Stimulated activated effector memory CD8-positive, alpha-beta T cell treated with anti-CD3 and anti-CD28 coated beads, Interleukin-12 subunit alpha, Interleukin-12 subunit beta, amount 100 ng/mL, for 72 hours (primary cell): ENCODE data around the gene SYNE3.
A peak's percentile ranks its signal among the peaks of the same experiment; 100 is the strongest.

Experiments
- ATAC-seq: fragments of 150-1000 bp; cut with Tn5 transposase; 2 replicates; pipeline ENCODE4 v1.10.0; 2021
- DNase-seq, 2 donors: peaks; one replicate each; pipeline ENCODE4 v3.0.0; 2021 to 2022; ENCODE audit warnings: low spot score in 2 of 2
- H3K27ac Mint-ChIP-seq: one replicate; pipeline ENCODE4 v1.8.0; 2022; ENCODE audit warnings: mild to moderate bottlenecking, mixed read lengths
- H3K36me3 Mint-ChIP-seq: one replicate; pipeline ENCODE4 v1.8.0; 2022; ENCODE audit warnings: mild to moderate bottlenecking, mixed read lengths
- H3K4me1 Mint-ChIP-seq: one replicate; pipeline ENCODE4 v1.8.0; 2022; ENCODE audit warnings: mixed read lengths
- H3K4me3 Mint-ChIP-seq: one replicate; pipeline ENCODE4 v1.8.0; 2022; ENCODE audit warnings: mild to moderate bottlenecking, mixed read lengths
- H3K9me3 Mint-ChIP-seq: one replicate; pipeline ENCODE4 v1.8.0; 2022; ENCODE audit warnings: mixed read lengths

The SYNE3 gene

DNA sequence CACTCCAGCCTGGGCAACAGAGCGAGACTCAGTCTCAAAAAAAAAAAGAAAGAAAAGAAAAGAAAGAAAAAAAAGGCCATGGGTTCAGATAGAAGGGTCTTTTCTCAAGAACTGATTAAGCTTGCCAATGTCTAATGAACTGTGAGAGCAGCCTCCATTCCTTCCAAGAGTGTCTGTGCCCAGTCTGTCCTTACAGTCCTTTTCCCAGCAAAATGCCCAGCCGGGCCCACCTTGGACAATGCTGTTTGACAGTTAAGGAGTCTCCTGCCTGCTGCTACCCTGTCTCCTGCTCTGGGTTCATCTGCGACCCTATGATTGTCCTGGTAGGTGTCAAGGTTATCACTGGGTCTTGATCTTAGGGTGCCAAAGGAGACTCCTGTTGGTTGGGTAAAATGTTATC lies 21.4 kb downstream of the SYNE3 start:
- no peaks in the 10 kb centered on the region for H3K9me3 Mint-ChIP-seq
- H3K4me3 Mint-ChIP-seq: peak overlapping the region; percentile 62
- H3K36me3 Mint-ChIP-seq: peaks cover 69% of the 10 kb centered on the region
- DNase-seq (no peak), ATAC-seq (no peak)
- H3K4me1 Mint-ChIP-seq: peaks cover 82% of the 10 kb centered on the region
- H3K27ac Mint-ChIP-seq: peak overlapping the region; percentile 93

DNA sequence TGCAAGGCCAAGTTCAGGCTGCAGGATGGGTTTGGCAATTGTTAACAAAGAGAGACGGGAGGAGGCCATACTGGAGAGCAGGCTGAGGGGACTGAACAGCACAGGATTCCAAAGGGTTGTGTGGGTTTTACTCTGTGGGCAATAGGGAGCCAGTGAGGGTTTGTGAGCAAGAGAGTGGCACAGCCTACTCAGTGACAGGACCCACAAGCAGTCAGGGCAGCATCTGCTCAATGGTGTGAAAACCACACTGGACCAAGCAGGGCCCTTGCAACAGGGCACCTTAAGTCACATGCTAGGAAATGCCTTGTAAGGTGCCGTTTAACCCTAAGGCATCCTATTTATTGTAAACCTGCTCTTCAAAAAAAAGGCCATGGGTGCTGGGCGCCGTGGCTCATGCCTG lies 22.0 kb downstream of the SYNE3 start:
- H3K4me1 Mint-ChIP-seq: peaks cover 76% of the 10 kb centered on the region
- no peaks in the 10 kb centered on the region for H3K9me3 Mint-ChIP-seq
- peak overlapping the region; percentile 12 for H3K4me3 Mint-ChIP-seq

DNA sequence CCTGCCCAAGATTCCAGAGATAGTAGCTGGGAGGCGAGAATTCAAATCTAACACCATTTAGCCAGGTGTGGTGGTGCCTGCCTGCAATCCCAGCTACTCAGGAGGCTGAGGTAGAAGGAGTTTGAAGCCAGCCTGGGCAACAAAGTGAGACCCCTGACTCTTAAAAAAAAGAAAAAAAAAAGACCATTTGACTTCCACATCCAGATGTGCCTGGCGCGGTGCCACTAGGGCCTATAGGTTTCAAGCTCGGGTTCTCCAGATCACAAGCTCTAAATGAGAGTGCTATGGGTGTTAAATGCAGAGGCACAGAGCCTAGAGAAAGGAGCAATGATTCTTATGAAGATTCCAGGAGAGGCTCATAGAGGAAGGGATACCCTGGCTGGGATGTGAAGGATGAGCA lies 22.5 kb downstream of the SYNE3 start:
- DNase-seq (no peak), ATAC-seq (no peak)
- H3K4me1 Mint-ChIP-seq: peaks cover 73% of the 10 kb centered on the region
- peak overlapping the region; percentile 93 for H3K27ac Mint-ChIP-seq
- H3K9me3 Mint-ChIP-seq: no peaks in the 10 kb centered on the region
- no peak overlapping the region for H3K4me3 Mint-ChIP-seq
- H3K36me3 Mint-ChIP-seq: peaks cover 58% of the 10 kb centered on the region

More for the DNA sequence above, 22.0 kb downstream of the SYNE3 start:
- peak overlapping the region; percentile 93 for H3K27ac Mint-ChIP-seq
- DNase-seq: no peak
- H3K36me3 Mint-ChIP-seq: peaks cover 63% of the 10 kb centered on the region
- ATAC-seq: no peak

DNA sequence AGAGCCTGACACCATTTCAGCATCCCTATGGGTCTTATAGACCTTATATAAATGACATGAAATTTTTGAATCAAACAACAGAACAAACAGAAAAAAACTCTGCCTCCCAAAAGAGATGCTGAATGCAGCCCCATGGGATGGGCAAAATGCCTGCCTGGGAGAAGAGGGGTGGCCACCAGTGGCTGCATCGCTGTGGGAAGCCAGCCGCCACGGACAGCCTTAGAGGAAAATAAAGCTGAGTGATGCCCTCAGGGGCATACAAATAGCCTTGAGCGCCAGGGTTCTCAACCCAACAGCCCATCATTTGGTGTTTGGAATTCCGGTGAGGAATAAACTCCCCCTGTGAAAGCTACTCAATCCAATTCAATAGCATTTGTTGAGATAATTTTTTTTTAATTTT lies 22.9 kb downstream of the SYNE3 start:
- H3K9me3 Mint-ChIP-seq: no peaks in the 10 kb centered on the region
- peaks cover 71% of the 10 kb centered on the region for H3K4me1 Mint-ChIP-seq
- no peak overlapping the region for H3K27ac Mint-ChIP-seq
- H3K36me3 Mint-ChIP-seq: peaks cover 53% of the 10 kb centered on the region
- DNase-seq: no peak
- no peak for ATAC-seq
- H3K4me3 Mint-ChIP-seq: no peak overlapping the region

DNA sequence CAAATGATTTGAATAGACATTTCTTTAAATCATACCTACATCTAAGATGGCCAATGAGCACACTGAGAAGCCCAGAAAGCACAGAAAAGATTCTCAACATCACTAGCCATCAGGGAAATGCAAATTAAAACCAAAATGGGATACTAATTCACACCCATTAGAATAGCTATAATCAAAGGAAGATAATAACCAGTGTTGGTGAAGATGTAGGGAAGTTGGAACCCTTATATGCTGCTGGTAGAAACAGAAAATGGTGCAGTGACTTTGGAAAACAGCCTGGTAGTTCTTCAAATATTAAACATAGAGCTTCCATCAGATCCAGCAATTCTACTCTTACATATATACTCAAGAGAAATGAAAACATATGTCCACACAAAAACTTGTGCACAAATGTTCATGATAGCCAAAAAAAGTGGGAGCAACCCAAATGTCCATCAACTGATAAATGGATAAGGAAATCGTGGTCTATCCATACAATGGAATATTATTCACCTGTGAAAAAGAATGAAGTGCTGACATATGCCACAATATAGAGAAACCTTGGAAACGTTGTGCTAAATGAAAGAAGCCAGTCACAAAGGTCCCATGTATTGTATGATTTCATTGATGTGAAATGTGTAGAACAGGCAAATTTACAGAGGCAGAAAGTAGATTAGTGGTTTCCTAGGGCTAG lies 24.4 kb downstream of the SYNE3 start:
- Mint-ChIP-seq H3K9me3 (no peaks in the 10 kb centered on the region), H3K27ac (peak overlapping the region; percentile 8), H3K36me3 (peaks cover 53% of the 10 kb centered on the region), H3K4me1 (peaks cover 67% of the 10 kb centered on the region), H3K4me3 (no peak overlapping the region)
- ATAC-seq (no peak), DNase-seq (no peak)

DNA sequence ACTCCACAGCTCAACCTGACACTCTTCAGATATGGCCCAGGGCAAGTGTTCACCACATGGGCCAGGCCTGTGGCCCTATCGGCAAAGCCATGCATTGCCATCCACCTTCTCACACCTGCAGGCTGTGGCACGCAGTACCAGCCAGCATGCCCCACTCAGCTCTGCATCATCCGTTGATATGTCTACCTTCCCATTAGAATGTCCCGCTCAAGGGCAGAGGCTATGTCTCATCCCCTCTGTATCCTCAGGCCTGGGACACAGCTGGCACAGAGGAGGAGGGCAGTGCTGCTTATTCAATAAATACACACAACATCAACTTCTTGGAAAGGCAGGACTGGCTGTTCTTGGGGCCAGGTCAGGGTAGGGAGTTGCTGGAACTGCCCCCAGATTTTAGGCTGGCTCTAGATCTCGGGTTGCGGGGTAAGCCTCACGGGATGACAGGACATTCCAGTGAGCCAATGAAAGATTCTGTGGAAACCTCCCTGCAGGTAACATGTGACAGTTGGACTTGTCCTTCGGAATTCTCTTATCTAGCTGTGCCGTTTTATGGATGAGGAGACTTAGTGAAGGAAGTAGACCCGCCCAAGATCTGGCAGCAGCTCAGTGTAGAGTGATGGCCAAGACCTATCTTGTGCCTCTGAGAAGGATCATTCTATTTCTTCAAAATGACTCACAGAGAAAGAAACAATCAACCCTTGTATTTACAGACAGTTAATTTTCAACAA lies 25.6 kb downstream of the SYNE3 start:
- no peak for ATAC-seq
- Mint-ChIP-seq H3K4me3 (no peak overlapping the region), H3K27ac (peak overlapping the region; percentile 17), H3K9me3 (no peaks in the 10 kb centered on the region), H3K36me3 (peaks cover 53% of the 10 kb centered on the region), H3K4me1 (peaks cover 67% of the 10 kb centered on the region)
- DNase-seq: no peak

DNA sequence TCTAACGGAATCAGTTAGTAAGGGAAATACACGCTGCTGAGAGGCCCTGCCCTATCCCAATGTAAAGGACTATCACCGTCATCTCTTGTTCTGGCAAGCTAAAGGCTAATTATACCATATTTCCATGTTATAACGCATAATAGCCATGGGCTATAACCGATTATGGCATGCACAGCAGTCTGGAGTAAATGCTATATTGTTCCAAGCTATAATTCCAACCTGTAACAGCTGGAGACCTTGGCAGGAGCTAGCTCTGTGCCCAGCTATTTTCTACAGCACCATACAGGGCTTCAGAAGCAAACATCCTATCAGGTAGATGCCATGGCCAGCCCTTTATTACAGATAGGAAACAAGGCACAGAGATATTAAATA lies 26.3 kb downstream of the SYNE3 start:
- H3K9me3 Mint-ChIP-seq: no peaks in the 10 kb centered on the region
- DNase-seq (no peak), ATAC-seq (no peak)
- no peak overlapping the region for H3K27ac Mint-ChIP-seq
- H3K4me3 Mint-ChIP-seq: no peak overlapping the region
- H3K4me1 Mint-ChIP-seq: peaks cover 67% of the 10 kb centered on the region
- peaks cover 48% of the 10 kb centered on the region for H3K36me3 Mint-ChIP-seq

DNA sequence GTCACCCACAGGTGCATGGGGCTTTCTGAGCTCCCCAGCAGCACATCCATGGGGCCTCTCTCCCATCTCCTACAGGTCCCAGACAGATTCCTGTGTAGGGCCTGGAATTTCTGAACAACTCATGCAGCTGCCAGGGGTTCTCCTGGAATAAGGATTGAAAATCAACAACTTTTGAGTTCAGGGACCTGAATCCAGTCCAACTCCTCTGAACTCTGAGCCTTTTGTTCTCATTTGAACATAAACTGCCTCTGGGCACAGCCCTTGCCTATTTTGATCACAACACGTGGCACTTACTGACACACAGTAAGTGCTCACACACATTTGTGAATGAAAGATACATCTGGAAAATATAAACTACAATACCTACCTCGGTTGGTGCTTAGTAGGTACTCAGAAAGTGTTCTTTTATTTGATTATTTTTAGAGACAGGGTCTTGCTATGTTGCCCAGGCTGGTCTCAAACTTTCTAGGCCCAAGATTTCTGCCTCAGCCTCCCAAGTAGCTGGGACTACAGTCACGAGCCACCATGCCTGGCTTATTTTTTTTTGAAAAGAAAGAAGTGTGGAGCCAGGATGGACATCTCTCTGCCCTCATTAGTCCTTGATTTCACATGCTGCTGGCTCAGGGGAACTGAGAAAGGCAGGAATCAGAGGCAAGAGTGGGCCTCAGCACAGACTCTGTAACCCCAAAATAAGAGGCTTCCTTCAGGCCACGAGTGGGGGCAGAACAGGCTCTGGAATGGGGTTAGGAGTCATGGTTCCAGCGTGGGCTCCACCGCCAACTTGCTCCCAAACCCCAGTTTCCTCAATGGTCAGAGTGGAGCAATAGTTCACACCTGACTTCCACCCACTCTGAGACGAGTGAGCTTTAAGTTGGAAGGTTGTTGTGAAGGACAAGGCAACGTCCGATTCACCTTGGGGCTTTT lies 27.0 kb downstream of the SYNE3 start:
- DNase-seq (no peak), ATAC-seq (no peak)
- Mint-ChIP-seq H3K4me1 (peaks cover 64% of the 10 kb centered on the region), H3K9me3 (no peaks in the 10 kb centered on the region), H3K27ac (no peak overlapping the region), H3K4me3 (no peak overlapping the region), H3K36me3 (peaks cover 42% of the 10 kb centered on the region)

DNA sequence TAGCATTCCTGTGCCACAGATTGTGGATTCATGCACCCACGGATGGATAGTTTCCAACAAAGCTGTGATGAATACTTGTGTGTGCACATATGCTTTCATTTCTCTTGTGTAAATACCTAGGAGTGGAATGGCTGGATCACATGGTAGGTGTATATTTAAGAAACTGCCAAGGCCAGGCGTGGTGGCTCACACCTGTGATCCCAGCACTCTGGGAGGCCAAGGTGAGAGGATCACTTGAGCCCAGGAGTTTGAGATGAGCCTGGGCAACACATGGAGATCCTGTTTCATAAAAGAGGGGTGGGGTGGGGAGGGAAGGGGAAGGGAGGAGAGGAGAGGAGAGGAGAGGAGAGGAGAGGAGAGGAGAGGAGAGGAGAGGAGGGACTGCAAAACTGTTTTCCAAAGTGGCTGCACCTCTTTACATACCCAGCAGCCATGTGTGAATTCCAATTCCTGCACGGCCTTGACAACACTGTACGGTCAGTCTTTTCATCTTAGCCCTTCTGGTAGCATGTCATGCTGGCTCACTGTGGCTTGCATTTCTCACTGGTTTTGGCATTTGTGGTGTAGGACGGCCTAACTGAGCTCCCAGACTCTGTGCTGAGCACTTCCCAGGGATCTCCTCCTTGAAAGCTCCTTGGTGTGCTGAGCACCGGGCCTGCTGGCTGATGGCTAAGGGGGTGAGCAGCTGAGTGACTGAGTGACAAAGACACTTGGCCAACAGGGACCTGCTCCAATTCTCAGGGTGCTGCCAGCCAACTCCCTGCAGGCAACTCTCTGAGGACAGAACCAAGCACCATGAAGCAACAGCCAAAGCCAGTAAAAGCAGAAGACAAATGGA lies 27.9 kb downstream of the SYNE3 start:
- peaks cover 66% of the 10 kb centered on the region for H3K4me1 Mint-ChIP-seq
- peak overlapping the region; percentile 91 for H3K27ac Mint-ChIP-seq

DNA sequence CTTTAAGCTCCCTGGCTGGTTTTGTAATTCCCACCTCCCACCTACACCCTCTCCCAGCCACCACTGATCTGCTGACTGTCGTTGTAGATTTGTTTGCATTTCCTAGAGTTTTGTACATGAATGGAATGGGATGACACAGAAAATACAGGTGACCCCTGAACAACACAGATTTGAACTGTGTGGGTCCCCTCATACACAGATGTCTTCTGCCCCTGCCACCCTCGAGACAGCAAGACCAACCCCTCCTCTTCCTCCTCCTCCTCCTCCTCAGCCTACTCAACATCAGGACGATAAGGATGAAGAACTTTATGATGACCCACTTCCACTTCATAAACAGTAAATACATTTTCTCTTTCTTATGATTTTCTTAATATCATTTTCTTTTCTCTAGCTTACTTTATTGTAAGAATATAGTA lies 28.8 kb downstream of the SYNE3 start:
- no peak for DNase-seq
- Mint-ChIP-seq H3K27ac (peak overlapping the region; percentile 91), H3K4me3 (no peak overlapping the region), H3K4me1 (peaks cover 75% of the 10 kb centered on the region), H3K9me3 (no peaks in the 10 kb centered on the region), H3K36me3 (peaks cover 42% of the 10 kb centered on the region)
- no peak for ATAC-seq

More for the DNA sequence above, 27.9 kb downstream of the SYNE3 start:
- DNase-seq (no peak), ATAC-seq (no peak)
- Mint-ChIP-seq H3K36me3 (peaks cover 42% of the 10 kb centered on the region), H3K4me3 (no peak overlapping the region), H3K9me3 (no peaks in the 10 kb centered on the region)

DNA sequence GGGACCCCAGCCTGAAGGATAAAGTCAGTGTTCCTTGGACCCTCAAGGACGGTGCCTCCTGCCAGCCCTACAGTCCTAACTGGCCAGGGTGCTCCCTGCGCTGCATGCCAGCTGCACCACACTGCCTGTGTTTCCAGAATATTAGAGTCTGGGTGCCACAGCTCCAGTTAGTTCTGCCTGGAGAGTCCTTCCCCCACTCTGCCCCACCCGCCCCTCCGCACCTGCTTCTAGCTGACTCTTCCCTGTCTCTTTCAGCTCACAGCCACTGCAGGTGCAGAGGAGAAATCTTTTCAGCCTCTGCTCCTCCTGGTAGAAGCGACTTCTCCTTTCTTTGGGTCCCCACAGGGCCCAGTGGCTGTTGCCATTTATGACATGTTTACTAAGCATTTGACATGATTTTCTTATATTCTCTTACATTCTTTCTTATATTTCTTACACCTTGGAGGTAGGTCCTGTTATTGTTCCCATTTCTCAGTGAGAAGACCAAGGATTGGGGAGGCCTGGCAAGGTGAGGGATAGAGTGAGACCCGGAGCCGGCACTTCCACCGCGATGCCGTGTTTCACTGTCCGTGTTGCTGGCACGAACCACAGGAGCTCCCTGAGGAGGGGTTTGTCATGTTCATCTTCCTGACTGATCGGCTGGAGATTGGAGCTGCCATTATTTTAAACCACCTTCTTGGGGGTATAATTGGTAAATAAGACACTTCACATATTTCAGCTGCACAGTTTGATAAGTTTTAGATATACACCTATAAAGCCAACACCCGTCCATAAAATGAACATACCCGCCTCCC lies 29.4 kb downstream of the SYNE3 start:
- peaks cover 74% of the 10 kb centered on the region for H3K4me1 Mint-ChIP-seq
- DNase-seq (no peak), ATAC-seq (no peak)
- H3K27ac Mint-ChIP-seq: peak overlapping the region; percentile 91
- H3K36me3 Mint-ChIP-seq: peaks cover 37% of the 10 kb centered on the region
- H3K4me3 Mint-ChIP-seq: no peak overlapping the region
- no peaks in the 10 kb centered on the region for H3K9me3 Mint-ChIP-seq

DNA sequence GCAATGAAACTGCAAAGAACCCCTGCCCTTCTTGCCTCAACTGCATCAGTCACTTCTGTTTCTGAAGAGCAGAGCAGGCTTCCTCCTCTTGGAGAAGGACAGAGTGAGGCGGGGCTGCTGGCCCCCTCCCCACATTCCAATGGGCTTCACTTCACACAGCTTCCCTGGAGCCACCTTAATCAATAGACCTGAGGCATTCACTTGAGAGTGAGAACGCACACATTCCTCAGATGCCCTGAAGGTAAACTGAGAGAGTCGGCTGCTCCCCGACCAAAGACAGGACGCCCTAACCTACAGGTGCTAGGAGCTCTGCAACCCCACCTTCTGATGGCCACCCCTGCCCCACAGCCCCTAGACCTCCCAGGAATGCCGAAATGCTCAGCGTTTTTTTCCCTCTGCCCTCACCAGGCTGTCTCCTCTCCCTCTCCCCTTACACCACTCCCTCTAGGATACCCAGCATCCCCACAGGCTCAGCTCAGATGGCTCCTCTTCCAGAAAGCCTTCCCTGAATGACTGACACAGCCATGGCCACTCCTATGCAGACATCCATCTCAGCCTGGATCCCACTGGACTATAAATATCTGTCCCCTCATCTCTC lies 31.1 kb downstream of the SYNE3 start:
- H3K36me3 Mint-ChIP-seq: peaks cover 40% of the 10 kb centered on the region
- no peak for DNase-seq
- H3K9me3 Mint-ChIP-seq: no peaks in the 10 kb centered on the region
- H3K4me1 Mint-ChIP-seq: peaks cover 74% of the 10 kb centered on the region
- peak overlapping the region; percentile 91 for H3K27ac Mint-ChIP-seq
- H3K4me3 Mint-ChIP-seq: no peak overlapping the region
- no peak for ATAC-seq

DNA sequence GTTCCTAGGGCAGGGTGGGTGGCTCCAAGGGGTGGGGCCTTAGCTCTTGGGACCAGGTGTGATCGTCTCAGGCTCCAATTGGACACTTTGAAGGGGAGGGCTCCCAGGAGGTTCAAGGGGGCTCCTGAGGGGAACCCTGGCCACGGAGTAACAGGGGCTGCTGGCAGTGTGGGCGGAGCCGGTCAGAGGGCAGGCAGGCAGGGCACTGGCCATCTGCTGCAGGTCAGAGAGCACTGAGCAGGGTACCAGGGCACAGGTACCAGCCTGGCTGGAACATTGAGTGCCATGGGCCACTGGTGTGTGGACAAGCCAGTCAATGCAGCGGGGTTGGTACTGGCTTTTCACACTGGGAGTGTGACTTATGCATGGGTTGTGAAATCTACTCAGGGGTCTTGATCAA lies 32.2 kb downstream of the SYNE3 start:
- ATAC-seq (no peak), DNase-seq (no peak)
- no peak overlapping the region for H3K4me3 Mint-ChIP-seq
- H3K9me3 Mint-ChIP-seq: no peaks in the 10 kb centered on the region
- peaks cover 50% of the 10 kb centered on the region for H3K36me3 Mint-ChIP-seq
- H3K27ac Mint-ChIP-seq: peak overlapping the region; percentile 88
- H3K4me1 Mint-ChIP-seq: peaks cover 81% of the 10 kb centered on the region
